GM21619 (cell line): ENCODE results near the gene SLC38A7.
"Not testable (repeated sequence)": the region's sequence is repeated elsewhere in the genome, so short reads cannot be mapped to it uniquely, and the experiment has no call there.

Experiments
- ATAC-seq: cut with Tn5 transposase; IDR thresholded peaks from one replicate; pipeline ENCODE4 v1.9.1; 2021; ENCODE audit not compliant: unreplicated experiment

Gene SLC38A7, protein sequence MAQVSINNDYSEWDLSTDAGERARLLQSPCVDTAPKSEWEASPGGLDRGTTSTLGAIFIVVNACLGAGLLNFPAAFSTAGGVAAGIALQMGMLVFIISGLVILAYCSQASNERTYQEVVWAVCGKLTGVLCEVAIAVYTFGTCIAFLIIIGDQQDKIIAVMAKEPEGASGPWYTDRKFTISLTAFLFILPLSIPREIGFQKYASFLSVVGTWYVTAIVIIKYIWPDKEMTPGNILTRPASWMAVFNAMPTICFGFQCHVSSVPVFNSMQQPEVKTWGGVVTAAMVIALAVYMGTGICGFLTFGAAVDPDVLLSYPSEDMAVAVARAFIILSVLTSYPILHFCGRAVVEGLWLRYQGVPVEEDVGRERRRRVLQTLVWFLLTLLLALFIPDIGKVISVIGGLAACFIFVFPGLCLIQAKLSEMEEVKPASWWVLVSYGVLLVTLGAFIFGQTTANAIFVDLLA

DNA sequence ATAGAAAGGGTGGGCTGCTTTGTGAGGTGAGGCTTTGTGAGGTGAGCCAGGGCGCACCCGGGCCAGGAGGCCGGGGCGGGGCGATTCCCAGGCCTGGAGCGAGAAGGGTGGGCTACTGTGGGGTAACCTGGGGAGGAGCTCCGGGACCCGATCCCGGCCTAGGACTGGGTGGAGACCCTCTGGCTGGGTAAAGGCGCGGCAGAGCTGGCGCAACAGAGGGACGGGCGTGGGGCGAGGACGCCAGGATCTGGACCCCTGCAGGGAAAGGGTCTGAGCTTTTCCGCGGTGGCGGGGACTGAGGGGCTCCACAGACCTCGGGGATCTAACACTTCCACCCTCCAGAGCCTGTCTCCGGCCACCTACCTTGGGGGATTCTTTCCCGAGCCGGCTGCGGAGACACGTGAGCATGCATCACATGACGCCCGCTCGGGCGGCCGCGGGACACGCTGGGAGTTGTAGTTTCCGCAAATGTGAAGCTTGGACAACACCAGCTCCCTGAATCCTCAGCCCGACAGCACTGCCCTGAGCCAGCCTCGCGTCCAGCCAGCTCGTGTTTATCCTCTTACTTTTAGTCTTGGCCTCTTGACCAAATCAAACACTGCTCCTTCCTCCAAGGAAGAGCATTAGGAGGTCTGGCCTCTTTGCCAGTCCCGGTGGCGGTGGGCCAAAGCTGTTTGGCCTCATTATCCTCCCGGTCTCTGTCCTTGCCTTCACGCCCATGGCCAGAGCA is at the start of gene SLC38A7:
SLC38A7 (minus strand) TSS at position 417 of the 730 bp plus-strand sequence. CDS start 4,644 bp downstream, outside the sequence.
- ATAC-seq: peak; percentile 99

DNA sequence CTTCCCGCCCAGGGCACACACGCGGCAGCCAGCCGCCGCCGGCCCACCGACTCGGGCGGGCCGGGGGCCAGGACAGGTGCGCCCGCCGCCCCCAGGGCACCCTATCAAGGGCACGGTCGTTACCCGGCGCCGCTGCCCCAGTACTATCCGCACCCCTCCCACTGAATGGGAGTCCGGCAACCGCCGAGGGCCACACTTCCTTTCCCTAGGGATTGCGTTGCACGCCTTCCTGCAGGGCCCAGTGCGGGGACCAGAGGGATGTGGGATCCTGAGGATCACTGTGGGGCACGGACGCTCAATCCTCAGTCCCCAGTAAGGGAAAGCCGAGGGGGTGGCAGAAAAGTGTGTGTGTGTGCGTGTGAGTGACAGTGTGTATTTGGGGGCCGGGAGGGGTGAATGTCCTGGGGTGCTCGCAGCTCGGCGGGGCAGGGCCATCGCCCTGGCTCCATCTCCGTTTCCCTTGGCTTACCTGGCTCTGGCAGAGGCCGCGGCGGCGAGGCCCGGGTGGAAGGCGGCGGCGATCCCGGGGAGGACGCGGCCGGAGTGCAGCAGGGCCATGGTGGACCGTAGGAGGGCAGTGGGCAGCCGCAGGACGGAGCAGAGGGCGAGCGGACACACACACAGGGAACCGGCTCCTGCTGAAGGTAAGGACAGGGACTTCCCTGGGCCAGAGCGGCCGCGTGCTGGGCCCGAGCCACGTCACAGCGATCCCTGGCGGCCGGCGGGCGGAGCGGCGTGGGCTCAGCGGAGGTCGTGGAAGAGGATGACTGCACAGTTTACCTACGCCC is 49.3 kb upstream of the SLC38A7 start, which contains the start of gene GOT2:
GOT2 (minus strand) TSS at position 646 of the 788 bp plus-strand sequence; CDS start at position 558, 88 bp downstream.
- peak; percentile 86 for ATAC-seq

DNA sequence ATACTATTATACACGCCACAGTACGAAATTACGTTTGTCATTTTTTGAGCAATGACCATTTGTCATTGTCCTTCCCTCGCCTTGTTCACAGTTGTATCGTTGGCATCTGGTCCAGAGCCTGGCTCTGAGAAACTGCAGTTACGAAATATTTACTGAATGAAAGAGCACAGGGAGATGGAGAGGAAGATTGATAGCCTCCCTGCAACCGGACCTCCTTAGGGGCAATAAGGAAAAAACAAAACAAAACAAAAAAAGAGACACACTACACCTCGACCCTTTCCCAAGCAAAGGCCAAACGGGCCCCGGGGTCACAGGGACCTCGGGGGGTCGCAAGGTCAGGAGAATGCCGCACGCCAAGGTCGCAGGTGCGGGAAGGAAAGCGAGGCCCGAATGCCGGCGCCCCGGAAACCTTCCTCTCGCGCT is 48.7 kb upstream of the SLC38A7 start:
- ATAC-seq: no peak

DNA sequence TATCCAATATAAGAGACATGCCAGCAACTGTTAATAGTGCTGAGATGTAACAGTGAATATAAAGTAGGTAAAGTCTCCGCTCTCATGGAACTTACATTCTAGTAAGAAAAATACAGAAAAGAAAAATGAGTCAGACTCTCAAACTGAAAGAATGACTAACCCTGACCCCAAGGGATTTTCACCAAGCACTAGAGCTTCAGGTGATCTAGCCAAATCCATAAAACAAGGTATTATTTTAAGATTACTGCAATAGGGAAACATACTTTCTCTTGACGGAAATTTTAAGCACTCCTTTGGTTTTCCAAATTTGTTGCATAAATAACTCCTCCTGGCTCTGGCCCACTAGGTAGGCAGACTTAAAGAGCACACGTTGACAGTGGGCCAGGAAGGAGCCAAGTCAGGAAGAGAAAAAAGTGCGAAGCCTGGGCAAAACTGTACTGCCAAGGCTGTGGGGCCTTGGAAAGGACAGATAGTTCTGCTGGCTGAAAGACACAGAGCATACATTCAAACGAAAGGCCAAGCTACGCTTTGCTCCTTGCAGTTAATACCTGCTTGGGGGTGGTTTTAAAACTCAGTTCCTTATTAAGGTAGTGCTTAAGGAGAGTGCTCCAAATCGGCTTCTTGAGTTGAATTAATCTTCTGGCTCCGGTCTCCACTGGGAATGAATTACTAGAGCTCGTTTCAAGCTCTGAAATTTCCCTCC is 48.1 kb upstream of the SLC38A7 start:
- ATAC-seq: peak; percentile 49

DNA sequence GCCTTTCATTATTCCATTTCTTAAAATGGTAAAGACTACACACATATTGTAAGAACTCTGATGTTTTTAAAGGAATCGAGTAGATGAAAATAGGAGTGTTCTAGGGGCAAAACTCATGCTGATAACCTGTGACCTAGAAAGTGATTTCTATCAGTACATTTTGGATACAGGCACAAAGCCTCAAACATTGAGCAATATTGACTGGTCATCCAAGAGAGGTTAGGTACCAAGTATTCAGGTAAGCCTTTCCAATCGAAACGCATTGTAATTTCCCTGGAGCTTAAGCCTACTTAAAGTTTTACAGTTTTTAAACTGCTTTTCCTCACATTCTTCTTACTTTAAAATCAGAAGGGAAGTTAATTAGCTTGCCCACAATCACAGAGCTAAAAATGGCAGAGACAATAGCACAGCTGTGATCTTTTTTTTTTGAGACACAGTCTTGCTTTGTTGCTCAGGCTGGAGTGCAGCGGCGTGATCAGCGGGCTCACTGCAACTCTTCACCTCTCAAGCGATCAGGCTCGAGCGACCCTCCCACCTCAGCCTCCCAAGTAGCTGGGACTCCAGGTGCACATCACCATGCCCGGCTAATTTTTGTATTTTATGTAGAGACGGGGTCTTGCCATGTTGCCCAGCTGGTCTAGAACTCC is 46.3 kb upstream of the SLC38A7 start:
- no peak for ATAC-seq

DNA sequence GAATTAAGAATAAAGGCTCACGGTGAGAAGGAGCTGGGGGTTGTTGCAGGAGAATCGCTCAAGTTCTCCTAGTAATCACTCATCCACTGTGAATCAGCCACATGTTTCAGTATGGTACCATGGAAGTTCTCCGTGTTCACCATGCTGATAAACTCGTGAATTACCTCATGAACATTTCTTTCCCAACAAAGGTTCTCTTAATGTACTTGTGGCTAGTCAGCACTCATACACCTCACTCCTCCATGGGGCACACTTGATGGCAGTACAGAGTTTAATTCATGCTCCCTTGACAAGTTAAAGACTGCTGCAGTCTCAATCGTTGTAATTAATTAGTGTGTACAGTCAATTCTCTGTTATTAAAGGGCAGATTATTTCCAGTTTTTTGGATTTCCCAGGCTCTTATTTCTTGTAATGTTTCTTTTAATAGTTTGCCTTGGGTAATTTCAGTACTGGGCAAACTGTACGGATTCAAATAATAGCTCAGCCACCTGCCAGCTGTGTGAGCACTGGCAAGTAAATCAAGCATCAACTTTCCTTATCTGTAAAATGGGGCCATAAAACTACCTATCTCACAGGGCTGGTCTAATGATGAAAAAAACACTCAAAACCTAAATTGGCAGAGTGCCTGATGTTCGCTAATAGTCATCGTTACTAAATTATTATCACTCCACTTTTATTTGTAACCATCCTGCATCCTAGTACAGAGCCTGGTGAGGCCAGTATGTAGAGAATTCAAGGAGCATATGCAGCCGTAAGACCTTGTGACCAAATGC is 43.4 kb upstream of the SLC38A7 start:
- no peak for ATAC-seq

DNA sequence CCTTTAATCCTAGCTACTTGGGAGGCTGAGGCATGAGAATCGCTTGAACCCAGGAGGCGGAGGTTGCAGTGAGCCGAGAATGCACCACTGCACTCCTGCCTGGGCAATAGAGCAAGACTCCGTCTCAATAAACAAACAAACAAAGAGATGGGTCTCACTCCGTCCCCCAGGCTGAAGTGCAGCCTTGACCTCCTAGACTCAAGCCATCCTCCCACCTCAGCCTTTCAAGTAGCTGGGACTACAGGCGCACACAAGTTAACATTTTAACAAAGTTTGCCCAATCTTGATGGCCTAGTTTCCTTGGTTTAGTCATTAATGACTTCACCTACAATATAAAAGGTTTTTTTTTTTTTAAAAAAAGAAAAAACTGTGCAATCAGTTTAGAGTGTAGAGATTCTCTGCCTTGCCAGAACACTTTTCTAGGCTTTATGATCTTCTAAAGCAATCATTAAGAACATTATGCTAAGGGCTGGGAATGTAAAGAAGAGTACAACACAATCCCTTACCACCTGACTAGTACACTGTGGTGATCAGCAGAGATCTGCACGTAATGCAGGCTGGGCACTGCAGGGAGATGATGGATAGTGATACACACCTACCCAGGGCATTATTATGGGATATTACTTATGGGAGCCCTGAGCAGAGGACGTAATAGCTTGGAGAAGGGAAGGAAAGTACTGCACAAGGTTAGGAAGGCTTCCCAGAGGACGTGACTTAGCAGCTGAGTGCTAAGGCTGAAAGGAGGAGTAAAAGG is 42.6 kb upstream of the SLC38A7 start:
- ATAC-seq: no peak

DNA sequence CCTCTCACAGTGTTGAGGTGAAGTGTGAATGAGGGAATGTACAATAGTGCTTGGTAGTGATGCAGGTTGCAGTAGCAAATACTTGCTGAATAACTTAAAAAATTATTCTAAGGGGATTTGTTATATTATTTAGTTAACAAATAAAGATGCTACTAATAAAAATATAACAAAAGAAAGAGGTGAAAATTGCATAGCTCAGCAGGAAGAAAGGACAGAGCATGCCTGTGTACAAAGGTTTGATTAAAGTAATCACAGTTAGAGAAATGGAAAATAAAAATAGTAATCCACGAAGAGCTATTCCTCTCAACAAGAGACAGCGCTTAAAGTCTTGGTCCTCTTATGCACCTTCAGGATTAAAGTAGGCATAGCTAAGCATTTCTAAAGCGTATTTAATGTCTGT is 38.5 kb upstream of the SLC38A7 start:
- ATAC-seq: no peak

DNA sequence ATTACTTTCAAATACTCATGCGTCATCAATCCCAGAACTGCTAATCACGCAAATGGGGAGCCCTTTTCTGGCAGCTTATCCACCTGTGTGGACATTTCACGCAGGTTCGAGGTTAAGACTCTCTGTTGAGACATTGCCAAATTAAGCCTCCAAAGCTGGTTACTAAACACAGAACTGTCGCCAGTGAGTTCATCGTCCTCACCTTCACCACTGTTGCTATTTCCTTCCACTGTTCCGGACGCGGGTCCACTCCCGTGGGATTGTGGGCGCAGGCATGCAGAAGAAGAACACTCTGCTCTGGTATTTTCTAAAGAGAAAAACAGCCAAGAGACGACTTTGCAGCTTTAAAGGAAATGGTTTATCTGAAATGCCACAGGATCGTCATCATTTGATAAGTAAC is 33.4 kb upstream of the SLC38A7 start:
- no peak for ATAC-seq

DNA sequence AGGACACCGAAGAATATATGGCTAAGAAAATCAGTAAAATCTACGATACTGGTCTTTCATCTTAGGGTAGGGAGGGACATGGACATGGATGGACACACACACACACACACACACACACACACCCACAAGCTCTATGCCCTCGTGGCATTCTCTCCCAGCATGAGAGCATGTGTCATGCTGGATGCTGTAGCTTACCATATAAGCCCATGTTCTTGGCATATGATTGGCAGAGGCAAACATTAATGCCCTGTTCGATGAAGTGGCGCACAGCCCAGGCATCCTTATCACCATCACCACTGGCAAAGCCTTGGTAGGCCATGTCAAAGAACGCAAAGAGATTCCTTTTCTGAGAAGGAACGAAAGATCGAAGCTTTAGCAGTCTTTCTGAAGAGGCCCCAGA is 31.9 kb upstream of the SLC38A7 start:
- ATAC-seq: no peak

DNA sequence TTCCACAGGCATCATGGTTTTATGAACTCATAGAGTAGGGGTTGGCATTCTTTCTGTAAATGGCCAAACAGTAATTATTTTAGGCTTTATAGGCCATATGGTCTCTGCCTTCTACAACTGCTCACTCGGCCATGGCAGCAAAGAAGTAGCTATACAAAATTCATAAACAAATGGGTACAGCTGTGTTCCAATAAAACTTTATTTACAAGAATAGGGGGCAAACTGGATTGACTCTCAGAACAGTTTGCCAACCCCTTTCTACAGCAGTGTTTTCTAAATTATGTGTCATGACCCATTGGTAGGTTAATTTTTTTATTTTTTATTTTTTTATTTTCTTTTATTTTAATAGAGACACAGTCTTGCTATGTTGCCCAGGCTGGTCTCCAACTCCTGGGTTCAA is 29.2 kb upstream of the SLC38A7 start:
- no peak for ATAC-seq

DNA sequence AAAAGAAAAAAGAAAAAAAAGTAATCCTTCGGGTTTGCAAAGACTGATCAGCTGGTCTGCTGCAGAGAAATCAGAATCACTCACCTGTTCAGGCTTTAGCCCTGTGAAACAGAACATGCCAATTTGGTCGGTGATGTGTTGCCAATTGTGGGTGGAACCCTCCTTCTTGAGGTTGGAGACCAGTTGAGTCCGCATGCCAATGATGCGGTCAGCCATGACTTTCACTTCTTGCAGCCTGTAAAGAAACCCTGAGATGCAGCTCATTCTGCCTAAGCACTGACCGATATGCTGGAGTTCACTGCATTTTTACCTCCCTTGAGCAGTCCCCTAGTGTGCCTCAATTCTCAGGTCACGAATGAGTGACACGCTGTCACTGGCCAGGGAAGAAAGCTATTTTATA is 24.8 kb upstream of the SLC38A7 start:
- ATAC-seq: no peak

DNA sequence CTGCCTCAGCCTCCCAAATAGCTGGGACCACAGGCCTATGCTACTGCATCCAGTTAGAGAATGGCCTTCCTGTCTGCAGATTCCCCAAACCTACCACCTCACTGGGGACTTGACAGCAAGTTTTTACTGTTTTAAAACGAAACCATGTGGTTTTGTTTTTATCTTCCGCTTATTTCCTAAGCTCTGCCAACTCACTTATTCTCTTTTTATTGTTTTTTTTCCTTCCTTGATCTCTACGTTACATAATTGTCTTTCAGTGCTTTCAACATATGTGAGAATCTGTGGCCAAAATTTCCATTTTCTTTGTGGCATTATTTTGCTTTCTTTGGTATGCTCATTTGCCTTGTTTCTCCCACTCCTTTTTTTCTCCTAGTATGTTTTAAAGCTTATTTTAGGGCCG is 14.6 kb upstream of the SLC38A7 start:
- ATAC-seq: no peak

DNA sequence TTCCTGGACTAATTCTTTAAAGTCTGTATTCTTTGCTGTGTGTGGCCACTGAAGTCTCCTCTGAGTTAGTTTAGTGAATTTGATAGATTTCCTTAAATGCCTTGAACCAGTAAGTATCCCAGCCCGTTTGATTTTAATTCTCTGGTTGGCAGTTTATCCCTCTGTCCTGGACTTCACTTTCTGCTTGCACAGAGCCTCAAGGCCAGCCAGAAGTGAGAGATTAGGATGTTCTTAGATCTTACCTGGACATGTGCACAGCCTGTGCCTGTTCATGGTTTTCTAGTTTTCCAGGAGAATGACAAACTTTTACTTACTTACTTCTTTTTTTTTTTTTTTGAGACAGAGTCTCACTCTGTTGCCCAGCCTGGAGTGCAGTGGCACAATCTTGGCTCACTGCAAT is 10.8 kb upstream of the SLC38A7 start:
- no peak for ATAC-seq

DNA sequence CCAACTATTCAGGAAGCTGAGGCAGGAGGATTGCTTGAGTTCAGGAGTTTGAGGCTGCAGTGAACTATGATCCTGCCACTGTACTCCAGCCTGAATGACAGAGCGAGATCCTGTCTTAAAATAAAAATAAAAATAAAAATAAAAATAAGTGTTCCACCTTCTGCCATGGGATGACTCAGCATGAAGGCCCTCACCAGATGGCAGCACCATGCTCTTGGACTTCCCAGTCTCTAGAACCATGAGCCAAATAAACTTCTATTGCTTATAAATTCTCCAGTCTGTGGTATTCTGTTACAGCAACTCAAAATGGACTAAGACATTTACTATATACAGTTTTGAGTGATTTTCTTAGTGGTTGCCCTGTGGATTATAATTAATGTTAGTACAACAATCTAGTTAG is 7.9 kb upstream of the SLC38A7 start:
- no peak for ATAC-seq

DNA sequence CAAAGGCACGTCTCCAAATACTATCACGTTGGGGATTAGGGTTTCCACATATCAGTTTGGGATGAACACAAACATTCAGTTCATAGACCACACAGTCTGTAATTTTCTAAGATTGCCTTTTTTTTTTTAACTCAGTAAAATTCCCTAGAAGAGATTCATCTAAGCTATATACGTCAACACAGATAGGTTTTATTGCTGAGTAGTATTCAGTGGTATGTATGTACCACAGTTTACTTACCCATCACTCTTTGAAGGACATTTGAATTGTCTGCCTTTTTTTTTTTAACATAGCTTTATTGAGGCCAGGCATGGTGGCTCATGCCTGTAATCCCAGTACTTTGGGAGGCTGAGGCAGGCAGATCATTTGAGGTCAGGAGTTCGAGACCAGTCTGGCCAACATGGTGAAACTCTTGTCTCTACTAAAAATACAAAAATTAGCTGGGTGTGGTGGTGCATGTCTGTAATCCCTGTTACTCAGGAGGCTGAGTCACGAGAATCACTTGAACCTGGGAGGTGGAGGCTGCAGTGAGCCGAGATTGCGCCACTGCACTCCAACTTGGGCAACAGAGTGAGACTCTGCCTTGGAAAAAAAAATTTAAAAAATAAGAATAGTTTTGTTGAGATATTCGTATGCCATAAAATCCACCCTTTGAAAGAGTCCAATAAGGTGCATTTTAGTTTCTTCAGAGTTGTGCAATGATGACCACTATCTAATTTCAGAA is 2.6 kb upstream of the SLC38A7 start:
- ATAC-seq: not testable (repeated sequence)

DNA sequence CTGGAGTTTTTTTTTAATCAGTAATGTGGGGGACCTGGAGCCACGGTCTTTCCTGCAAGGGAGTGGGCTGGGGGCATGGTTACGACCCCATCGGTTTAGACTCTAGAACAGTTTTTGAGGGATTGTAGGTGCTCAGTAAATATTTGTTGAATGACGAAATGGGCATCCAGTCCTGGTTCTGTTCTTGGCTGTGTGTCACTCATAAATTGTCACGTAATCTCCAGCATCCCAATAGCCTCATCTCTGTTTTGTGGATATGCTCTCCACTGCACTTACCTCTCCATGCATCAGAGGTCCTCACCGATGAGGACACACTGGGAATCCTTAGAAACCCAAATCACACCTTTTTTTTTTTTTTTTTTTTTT is 497 bp upstream of the SLC38A7 start:
- no peak for ATAC-seq

DNA sequence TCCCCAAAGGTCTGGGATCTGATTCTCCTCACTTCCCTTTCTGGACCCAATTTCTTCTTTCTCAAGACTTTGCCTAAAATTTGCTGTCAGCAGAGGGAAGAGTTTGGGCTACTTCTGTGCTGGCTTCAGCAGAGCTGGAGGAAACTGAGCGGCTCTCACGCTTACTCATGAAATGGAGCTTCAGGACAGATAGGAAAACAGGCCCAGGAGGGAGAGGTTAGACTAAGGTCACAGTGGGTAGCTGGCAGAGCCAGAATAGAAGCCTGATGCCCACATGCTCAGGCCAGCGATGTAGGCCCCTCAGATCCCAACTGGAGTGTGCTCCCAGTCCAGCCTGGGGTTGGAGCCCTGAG is 593 bp downstream of the SLC38A7 start:
- peak; percentile 12 for ATAC-seq
